Bronchial epithelial cell (primary cell): ENCODE data around the gene SAMD4A. TPM values are rescaled to one million over a fixed set of nuclear protein-coding genes. Genes with fewer than 3 reads are reported as not detected.

ENCODE experiments used
- DNase-seq: peaks from one replicate; pipeline ENCODE4 v3.0.0-alpha.2; 2010; ENCODE audit warnings: low read depth
- FAIRE-seq: peaks from 2 replicates; lab custom pipeline; 2011; peaks lifted over from hg19 to GRCh38; lab: Jason Lieb, UNC
- H3K27me3 ChIP-seq: 2 replicates; pipeline ENCODE4 v1.5.1; 2011; ENCODE audit warnings: low read length; ENCODE audit not compliant: control insufficient read depth, insufficient read depth
- H3K36me3 ChIP-seq: 2 replicates; pipeline ENCODE4 v1.5.1; 2011; ENCODE audit warnings: low read length; ENCODE audit not compliant: control insufficient read depth, insufficient read depth
- H3K4me3 ChIP-seq: 2 replicates; pipeline ENCODE4 v1.5.1; 2011; ENCODE audit warnings: mild to moderate bottlenecking, low read depth, low read length, control low read depth
- CTCF ChIP-seq: IDR thresholded peaks from 2 replicates; pipeline ENCODE4 v1.5.1; 2011; ENCODE audit warnings: mild to moderate bottlenecking, moderate library complexity, low read length, control low read depth, inconsistent platforms; ENCODE audit not compliant: insufficient read depth, severe bottlenecking
- total RNA-seq: library from RNA; depleted of rRNA; stranded (reverse); fragments of >200 nt; gene quantifications from 2 replicates; pipeline ENCODE4 v1.2.1, GENCODE V29; 2014

The SAMD4A gene
- total RNA-seq, 1 donor from 2014 or later = 13.4 TPM

GRCh38 chr14:54584097-54584496, 17.2 kb downstream of the SAMD4A start:
- H3K27me3 ChIP-seq = no peaks in the 10 kb centered on the region
- TF ChIP-seq CTCF = no peak
- FAIRE-seq (no peak), DNase-seq (no peak)
- no peak overlapping the region for H3K4me3 ChIP-seq
- no peaks in the 10 kb centered on the region for H3K36me3 ChIP-seq

GRCh38 chr14:54585214-54585613, 18.3 kb downstream of the SAMD4A start:
- H3K36me3 ChIP-seq = no peaks in the 10 kb centered on the region
- no peaks in the 10 kb centered on the region for H3K27me3 ChIP-seq
- DNase-seq (no peak), FAIRE-seq (no peak)
- no peak overlapping the region for H3K4me3 ChIP-seq
- TF ChIP-seq CTCF = no peak

GRCh38 chr14:54589076-54589475, 22.1 kb downstream of the SAMD4A start:
- no peak for TF ChIP-seq CTCF
- H3K36me3 ChIP-seq = no peaks in the 10 kb centered on the region
- DNase-seq = peak; percentile 59
- H3K27me3 ChIP-seq = no peaks in the 10 kb centered on the region
- no peak for FAIRE-seq
- H3K4me3 ChIP-seq = no peak overlapping the region

GRCh38 chr14:54589843-54590242, 22.9 kb downstream of the SAMD4A start:
- Histone ChIP-seq H3K4me3 (no peak overlapping the region), H3K27me3 (no peaks in the 10 kb centered on the region), H3K36me3 (no peaks in the 10 kb centered on the region)
- TF ChIP-seq CTCF = no peak
- FAIRE-seq (no peak), DNase-seq (no peak)

GRCh38 chr14:54590481-54590880, 23.6 kb downstream of the SAMD4A start:
- no peak for FAIRE-seq
- H3K4me3 ChIP-seq = no peak overlapping the region
- no peaks in the 10 kb centered on the region for H3K27me3 ChIP-seq
- DNase-seq = no peak
- H3K36me3 ChIP-seq = no peaks in the 10 kb centered on the region
- TF ChIP-seq CTCF = no peak

GRCh38 chr14:54591461-54591860, 24.5 kb downstream of the SAMD4A start:
- no peaks in the 10 kb centered on the region for H3K27me3 ChIP-seq

More at GRCh38 chr14:54591461-54591860, 24.5 kb downstream of the SAMD4A start:
- DNase-seq (peak; percentile 90), FAIRE-seq (peak; percentile 58)
- no peak for TF ChIP-seq CTCF
- H3K36me3 ChIP-seq = no peaks in the 10 kb centered on the region
- H3K4me3 ChIP-seq = no peak overlapping the region
